ENCODE results near the gene KRTAP20-2.

Gene KRTAP20-2

GRCh38 chr21:30634906-30635305 lies at the start of gene KRTAP20-2:
Gene KRTAP20-2, plus strand, starts transcription at chr21:30635206. Its CDS starts 58 bp downstream, at chr21:30635264.
- DNase-seq (ENCODE audit: low spot score), result no peak

DNA sequence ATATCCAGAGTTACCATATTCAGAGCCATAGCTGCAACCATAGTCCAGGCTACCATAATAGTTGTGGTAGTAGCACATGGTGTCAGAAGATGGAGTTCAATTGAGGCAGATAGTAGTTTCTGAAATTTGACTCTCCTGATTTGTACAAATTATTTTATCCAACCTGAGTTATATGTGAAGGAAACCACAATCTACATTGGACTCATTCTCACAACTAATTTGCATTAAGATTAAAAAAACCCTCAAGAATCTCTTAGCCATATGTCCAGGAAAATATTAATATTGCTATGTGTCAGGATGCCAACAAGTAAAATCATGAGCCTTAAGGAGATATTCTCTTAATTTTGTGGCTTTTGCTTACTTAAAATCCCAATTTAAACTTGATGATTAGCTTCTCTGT lies 44.7 kb upstream of the KRTAP20-2 start, which contains the start of gene KRTAP22-2:
KRTAP22-2 (minus strand) TSS at position 101 of the 400 bp plus-strand sequence.
- DNase-seq (ENCODE audit: low spot score), result no peak

DNA sequence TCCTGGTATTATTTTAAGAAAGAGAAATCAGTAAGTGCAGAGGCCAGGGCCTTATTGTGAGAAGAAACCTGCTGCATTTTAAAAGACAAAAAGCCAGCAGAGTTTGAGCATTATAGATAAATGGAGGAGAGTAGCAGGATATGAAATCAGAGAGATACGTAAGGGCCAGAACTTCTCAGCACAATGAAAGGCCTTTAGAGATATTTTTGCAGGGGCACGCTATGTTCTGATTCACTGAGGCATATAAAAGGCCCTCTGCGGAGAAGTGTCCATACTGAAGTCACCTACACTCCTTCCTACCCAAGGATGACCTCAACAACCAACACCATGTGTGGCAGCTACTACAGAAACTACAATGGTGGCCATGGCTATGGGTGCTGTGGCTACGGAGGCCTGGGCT lies 42.9 kb upstream of the KRTAP20-2 start, which contains the start of gene KRTAP6-3:
KRTAP6-3 (plus strand) TSS at position 301 of the 400 bp plus-strand sequence; CDS start at position 307, 6 bp downstream.
- no peak for DNase-seq (ENCODE audit: low spot score)

- no peak for DNase-seq (ENCODE audit: low spot score)
Measured at GRCh38 chr21:30598802-30599201, 36.2 kb upstream of the KRTAP20-2 start, which contains the start of gene KRTAP6-2. Gene KRTAP6-2, minus strand, starts transcription at chr21:30598902. Its CDS starts 28 bp downstream, at chr21:30598874.

DNA sequence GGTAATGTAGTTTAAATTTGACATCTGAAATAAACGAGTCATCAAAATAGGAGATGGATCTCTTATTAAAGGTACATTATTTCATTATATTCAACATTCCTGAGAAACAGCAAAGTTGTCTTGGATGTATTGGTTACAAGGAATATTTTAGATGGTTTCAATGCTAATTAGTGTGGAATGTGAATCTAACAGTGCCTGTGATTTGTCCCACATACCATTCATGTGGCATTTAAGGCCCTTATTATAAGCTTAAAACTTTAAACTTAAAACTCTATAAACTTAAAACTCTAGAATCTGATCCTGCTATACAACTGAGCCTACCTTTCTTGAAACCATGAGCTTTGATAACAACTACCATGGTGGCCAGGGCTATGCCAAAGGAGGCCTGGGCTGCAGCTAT lies 34.2 kb upstream of the KRTAP20-2 start, which contains the start of gene KRTAP22-1:
KRTAP22-1 (plus strand) TSS at position 301 of the 400 bp plus-strand sequence.
- DNase-seq (ENCODE audit: low spot score), result no peak

GRCh38 chr21:30605968-30606367 lies 29.0 kb upstream of the KRTAP20-2 start:
- DNase-seq (ENCODE audit: low spot score), result no peak

DNA sequence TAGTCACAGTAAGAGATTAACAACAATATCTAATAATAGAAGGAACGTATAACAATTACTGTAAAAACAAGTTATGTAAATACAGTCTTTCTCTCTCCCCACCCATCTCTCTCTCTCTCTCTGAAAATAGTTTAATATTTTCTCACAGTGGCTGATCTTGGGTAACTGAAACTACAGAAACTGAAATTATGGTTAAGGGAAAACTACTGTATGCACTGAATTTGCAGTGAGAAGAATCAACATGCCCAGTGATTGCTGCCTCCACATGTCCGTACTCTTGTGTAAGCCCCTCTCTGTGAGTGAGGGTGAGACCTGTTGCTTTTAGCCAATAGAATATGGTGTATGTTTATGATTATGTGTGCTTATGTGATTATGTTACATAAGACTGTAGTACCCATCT lies 22.9 kb upstream of the KRTAP20-2 start:
- DNase-seq (ENCODE audit: low spot score), result no peak

DNA sequence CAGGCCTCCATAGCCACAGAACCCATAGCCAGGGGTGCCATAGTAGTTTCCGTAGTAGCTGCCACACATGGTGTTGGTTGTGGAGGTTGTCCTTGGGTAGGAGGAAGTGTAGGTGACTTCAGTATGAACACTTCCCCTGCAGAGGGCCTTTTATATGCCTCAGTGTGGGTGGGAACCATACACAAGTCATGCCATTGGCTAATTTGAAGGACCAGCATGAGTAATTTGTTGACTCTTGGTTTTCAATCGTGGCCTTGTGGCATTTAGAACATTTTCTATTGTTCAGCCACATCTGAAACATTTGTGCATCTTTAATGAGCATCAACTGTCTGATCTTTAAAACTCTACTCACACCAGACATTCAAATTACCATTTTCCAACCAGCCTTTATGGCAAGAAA lies 21.2 kb upstream of the KRTAP20-2 start, which contains the start of gene KRTAP6-1:
KRTAP6-1 (minus strand) TSS at position 95 of the 400 bp plus-strand sequence; CDS start at position 69, 26 bp downstream.
- no peak for DNase-seq (ENCODE audit: low spot score)

DNA sequence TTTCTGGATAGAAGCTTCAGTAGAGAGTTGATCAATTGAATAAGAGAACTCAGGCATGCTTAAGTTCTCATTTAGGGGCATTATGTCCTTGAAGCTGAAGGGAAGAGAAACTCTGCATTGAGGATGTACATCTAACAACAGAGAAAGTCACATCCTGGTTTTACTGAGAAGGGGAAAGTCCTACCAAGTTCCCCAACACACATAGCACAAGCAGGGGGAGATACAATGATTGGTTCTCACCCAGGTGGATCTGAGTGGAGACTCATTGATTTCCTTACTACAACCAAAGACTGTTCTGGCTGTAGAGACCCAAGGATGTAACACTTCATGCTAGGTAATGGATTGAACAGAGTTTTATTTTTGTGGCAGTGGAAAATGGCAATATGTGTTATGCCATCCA lies 19.8 kb upstream of the KRTAP20-2 start:
- DNase-seq (ENCODE audit: low spot score), result no peak

DNA sequence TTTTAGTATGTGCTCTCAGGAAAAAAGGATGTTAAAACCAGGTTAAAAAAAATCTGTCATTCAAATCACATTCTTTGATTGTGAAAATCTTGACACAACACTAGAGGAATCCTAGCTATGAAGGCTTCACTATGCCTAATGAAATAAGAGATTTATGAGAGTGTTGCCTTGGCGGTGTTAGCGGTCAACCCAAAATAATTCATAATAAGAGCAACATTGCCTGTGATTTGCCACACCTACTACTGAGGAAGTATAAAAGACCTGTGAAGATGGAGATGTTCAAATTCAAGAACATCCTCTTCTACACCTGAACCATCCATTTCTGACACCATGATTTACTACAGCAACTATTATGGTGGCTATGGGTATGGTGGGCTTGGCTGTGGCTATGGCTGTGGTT lies 18.9 kb upstream of the KRTAP20-2 start, which contains the start of gene KRTAP20-1:
KRTAP20-1 (plus strand) TSS at position 301 of the 400 bp plus-strand sequence; CDS start at position 331, 30 bp downstream.
- no peak for DNase-seq (ENCODE audit: low spot score)

DNA sequence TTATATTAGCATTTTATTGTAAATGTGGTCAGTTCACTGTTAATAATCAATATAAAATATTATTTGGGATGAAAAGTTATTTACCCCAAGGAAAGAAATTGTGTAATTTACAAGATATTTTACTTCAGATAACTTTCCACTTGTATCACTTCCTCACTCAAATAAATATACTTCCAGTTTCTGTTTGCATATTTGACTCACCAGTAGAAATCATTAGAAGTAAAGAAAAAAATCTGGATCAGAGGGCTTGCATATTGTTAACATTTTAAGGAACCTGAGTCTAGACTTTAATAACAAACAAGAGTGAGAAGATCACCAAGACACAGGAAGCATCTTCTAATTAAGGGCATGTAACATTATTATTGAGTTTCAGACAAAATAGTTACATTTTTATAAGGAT lies 14.9 kb upstream of the KRTAP20-2 start:
- DNase-seq (ENCODE audit: low spot score), result no peak

DNA sequence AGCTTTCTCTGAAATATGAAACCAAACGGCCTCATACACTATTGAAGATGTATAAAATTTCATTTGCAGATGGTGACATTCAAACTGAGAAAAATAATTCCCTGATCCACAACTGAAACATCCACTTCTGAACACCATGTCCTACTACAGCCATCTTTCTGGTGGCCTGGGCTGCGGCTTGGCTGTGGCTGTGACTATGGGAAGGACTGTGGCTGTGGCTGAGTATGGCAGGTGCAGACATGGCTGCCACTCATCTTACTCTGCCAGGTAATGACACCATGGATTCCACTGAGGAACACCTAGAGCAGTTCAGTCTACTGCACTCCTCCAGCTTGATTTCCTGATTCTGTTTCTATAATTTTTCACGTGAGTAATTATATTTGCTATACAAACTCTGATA lies 14.5 kb upstream of the KRTAP20-2 start, which contains the start of gene KRTAP20-4:
KRTAP20-4 (plus strand) TSS at position 106 of the 400 bp plus-strand sequence.
- DNase-seq (ENCODE audit: low spot score), result no peak

DNA sequence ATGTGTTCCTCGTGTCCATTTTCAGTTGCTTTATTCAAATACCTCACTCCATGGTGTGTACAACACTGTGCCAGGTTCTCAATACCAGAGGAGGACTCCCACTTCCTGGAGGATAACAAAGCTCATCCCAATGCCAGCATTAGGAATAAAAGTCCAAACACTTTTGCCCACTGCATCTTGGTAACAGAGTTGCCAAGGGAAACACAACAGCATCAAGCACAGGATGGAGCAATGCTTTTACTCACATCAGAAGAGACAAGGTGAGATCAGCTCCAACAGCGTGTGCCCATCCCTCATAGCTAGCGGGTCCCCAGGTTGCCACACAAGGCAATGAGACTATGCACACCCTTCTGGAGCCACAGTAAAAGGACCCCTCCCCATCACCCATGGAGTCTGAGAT lies 11.6 kb upstream of the KRTAP20-2 start:
- no peak for DNase-seq (ENCODE audit: low spot score)

DNA sequence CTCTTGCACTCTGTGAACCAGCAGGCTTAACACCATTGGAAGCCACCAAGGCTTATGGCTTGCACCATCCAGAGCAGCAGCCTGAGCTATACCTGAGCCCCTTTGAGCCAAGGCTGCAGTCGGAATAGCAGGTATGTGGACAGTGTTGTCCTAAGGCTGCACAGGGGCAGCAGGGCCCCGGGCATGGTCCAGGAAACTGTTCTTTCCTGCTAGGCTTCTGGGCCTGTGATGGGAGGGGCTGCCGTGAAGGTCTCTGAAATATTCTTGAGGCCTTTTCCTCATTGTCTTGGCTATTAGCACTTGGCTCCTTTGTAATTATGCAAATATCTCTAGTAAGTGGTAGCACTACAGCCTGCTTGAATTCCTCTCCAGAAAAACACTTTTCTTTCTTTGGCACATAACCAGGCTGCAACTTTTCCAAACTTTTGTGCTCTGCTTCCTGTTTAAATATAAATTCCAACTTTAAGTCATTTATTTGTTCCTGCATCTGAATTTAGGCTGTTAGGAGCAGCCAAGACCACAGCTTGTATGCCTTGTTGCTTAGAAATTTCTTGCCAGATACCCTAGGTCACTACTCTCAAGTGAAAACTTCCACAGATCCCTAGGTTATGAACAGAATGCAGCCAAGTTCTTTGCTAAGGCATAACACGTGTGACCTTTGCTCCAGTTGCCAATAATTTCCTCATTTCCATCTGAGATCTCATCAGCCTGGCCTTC lies 9.4 kb upstream of the KRTAP20-2 start:
- DNase-seq (ENCODE audit: low spot score), result no peak

GRCh38 chr21:30628109-30628508 lies 6.9 kb upstream of the KRTAP20-2 start:
- no peak for DNase-seq (ENCODE audit: low spot score)

- DNase-seq (ENCODE audit: low spot score), result no peak
Measured at GRCh38 chr21:30629200-30629599, 5.8 kb upstream of the KRTAP20-2 start.

- DNase-seq (ENCODE audit: low spot score), result no peak
Measured at GRCh38 chr21:30638686-30639085, 3.7 kb downstream of the KRTAP20-2 start.

GRCh38 chr21:30642564-30642963 lies 7.6 kb downstream of the KRTAP20-2 start, which contains the start of gene KRTAP20-3:
Gene KRTAP20-3, plus strand, starts transcription at chr21:30642864.
- no peak for DNase-seq (ENCODE audit: low spot score)

GRCh38 chr21:30646904-30647414 lies 12.0 kb downstream of the KRTAP20-2 start:
- DNase-seq (ENCODE audit: low spot score), result no peak

- DNase-seq (ENCODE audit: low spot score), result no peak
Measured at GRCh38 chr21:30652891-30653290, 17.9 kb downstream of the KRTAP20-2 start.

DNA sequence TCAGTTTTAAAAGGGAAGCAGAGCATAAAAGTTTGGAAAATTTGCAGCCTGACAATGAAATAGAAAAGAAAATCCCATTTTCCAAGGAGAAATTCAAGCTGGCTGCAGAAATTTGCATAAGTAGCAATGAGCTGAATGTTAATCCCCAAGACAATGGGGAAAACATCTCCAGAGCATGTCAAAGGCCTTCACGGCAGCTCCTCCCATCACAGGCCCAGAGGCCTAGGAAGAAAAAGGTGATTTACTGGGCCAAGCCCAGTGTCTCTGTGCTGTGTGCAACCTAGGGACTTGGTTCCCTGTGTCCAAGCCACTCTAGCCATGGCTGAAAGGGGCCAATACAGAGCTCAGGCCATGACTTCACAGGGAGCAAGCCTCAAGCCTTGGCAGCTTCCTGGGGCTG lies 33.8 kb downstream of the KRTAP20-2 start:
- no peak for DNase-seq (ENCODE audit: low spot score)

DNA sequence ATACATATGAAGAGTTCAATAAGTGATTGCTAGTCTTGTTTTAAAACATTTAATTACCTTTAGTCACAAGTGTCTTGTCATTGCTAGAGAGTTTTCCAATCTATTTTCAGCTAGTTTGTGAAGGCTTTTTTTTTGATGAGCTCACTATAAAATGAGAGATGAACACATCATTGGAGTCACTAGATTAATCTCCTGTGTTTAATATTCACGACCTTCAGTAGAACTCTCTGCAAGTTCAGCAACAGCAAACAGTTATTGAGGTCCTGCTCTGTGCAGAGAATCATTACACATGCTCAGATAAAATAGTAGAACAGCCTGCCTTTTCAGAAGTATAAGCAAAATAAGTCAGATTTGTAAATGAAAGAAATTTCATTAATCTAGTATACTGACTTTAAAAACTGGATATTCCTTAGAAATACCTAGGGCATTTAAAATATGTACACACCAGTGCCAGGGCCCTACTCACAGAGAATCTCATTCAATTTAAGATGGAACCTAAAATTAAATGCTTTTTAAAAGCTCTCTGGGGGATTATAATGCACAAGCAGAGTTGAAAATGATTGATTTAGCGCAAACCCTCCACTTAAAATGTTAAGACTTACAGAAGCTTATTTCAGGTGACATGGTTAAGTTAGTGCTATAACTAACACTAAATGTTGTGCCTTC lies 38.1 kb downstream of the KRTAP20-2 start:
- DNase-seq (ENCODE audit: low spot score), result no peak

Data from AG20443 (cell line).